ENCODE measurements around the gene SMIM36. TPM values are rescaled to one million over a fixed set of nuclear protein-coding genes. Genes with fewer than 3 reads are reported as not detected.
"Not testable (repeated sequence)": the region's sequence is repeated elsewhere in the genome, so short reads cannot be mapped to it uniquely, and the experiment has no call there.

The SMIM36 gene
- total RNA-seq, 2 experiments from 2014 or later, result not detected

- POLR2A ChIA-PET, result no interaction called here
- no peaks in the 10 kb centered on the region for H3K4me1 Mint-ChIP-seq
Observed at GRCh38 chr17:55490376-55490775, 20.9 kb downstream of the SMIM36 start.

GRCh38 chr17:55487695-55488432 is 23.4 kb downstream of the SMIM36 start:
- Mint-ChIP-seq H3K4me3 (no peak overlapping the region), H3K27me3 (peaks cover 20% of the 10 kb centered on the region), H3K9me3 (no peaks in the 10 kb centered on the region), H3K27ac (no peak overlapping the region), H3K4me1 (no peaks in the 10 kb centered on the region), H3K36me3 (no peaks in the 10 kb centered on the region)
- no peak for ATAC-seq (ENCODE audit: low read depth)
- POLR2A ChIA-PET, result no interaction called here
- DNase-seq, result no peak

More at GRCh38 chr17:55490376-55490775, 20.9 kb downstream of the SMIM36 start:
- no peak for DNase-seq
- no peak for ATAC-seq (ENCODE audit: low read depth)
- no peak overlapping the region for H3K27ac Mint-ChIP-seq
- no peak overlapping the region for H3K4me3 Mint-ChIP-seq
- peaks cover 26% of the 10 kb centered on the region for H3K27me3 Mint-ChIP-seq
- no peaks in the 10 kb centered on the region for H3K36me3 Mint-ChIP-seq
- H3K9me3 Mint-ChIP-seq, result no peaks in the 10 kb centered on the region

GRCh38 chr17:55484575-55484974 is 26.7 kb downstream of the SMIM36 start:
- no peak for ATAC-seq (ENCODE audit: low read depth)
- Mint-ChIP-seq H3K27me3 (peaks cover 12% of the 10 kb centered on the region), H3K36me3 (no peaks in the 10 kb centered on the region), H3K4me1 (no peaks in the 10 kb centered on the region), H3K27ac (no peak overlapping the region), H3K9me3 (no peaks in the 10 kb centered on the region), H3K4me3 (no peak overlapping the region)
- no peak for DNase-seq
- POLR2A ChIA-PET, result no interaction called here

- no peaks in the 10 kb centered on the region for H3K4me1 Mint-ChIP-seq
- H3K36me3 Mint-ChIP-seq, result no peaks in the 10 kb centered on the region
- ATAC-seq (ENCODE audit: low read depth) (no peak), DNase-seq (no peak)
- H3K27ac Mint-ChIP-seq, result no peak overlapping the region
- no peaks in the 10 kb centered on the region for H3K9me3 Mint-ChIP-seq
- H3K27me3 Mint-ChIP-seq, result peaks cover 20% of the 10 kb centered on the region
- H3K4me3 Mint-ChIP-seq, result no peak overlapping the region
- POLR2A ChIA-PET, result no interaction called here
Observed at GRCh38 chr17:55482591-55483389, 28.5 kb downstream of the SMIM36 start.

- Mint-ChIP-seq H3K9me3 (no peaks in the 10 kb centered on the region), H3K4me1 (no peaks in the 10 kb centered on the region), H3K27ac (no peak overlapping the region), H3K27me3 (peaks cover 16% of the 10 kb centered on the region), H3K4me3 (no peak overlapping the region), H3K36me3 (no peaks in the 10 kb centered on the region)
- ATAC-seq (ENCODE audit: low read depth) (no peak), DNase-seq (no peak)
- POLR2A ChIA-PET, result no interaction called here
Observed at GRCh38 chr17:55480631-55481315, 30.5 kb downstream of the SMIM36 start.

GRCh38 chr17:55479903-55480302 is 31.3 kb downstream of the SMIM36 start:
- Mint-ChIP-seq H3K27me3 (peaks cover 18% of the 10 kb centered on the region), H3K27ac (no peak overlapping the region), H3K9me3 (no peaks in the 10 kb centered on the region), H3K4me1 (no peaks in the 10 kb centered on the region), H3K4me3 (no peak overlapping the region), H3K36me3 (no peaks in the 10 kb centered on the region)
- POLR2A ChIA-PET, result no interaction called here
- no peak for DNase-seq
- no peak for ATAC-seq (ENCODE audit: low read depth)

- ATAC-seq (ENCODE audit: low read depth), result no peak
- no peak overlapping the region for H3K27ac Mint-ChIP-seq
- H3K9me3 Mint-ChIP-seq, result no peaks in the 10 kb centered on the region
- no peak overlapping the region for H3K4me3 Mint-ChIP-seq
- no peaks in the 10 kb centered on the region for H3K36me3 Mint-ChIP-seq
- POLR2A ChIA-PET, result no interaction called here
- no peaks in the 10 kb centered on the region for H3K4me1 Mint-ChIP-seq
- no peak for DNase-seq
- H3K27me3 Mint-ChIP-seq, result peaks cover 16% of the 10 kb centered on the region
Observed at GRCh38 chr17:55478971-55479370, 32.3 kb downstream of the SMIM36 start.

- Mint-ChIP-seq H3K27me3 (no peaks in the 10 kb centered on the region), H3K36me3 (no peaks in the 10 kb centered on the region), H3K4me3 (no peak overlapping the region), H3K9me3 (no peaks in the 10 kb centered on the region), H3K4me1 (peaks cover 6% of the 10 kb centered on the region), H3K27ac (no peak overlapping the region)
- POLR2A ChIA-PET, result no interaction called here
- DNase-seq (no peak), ATAC-seq (ENCODE audit: low read depth) (no peak)
Observed at GRCh38 chr17:55466671-55467070, 44.6 kb downstream of the SMIM36 start.

- H3K9me3 Mint-ChIP-seq; H3K4me1 Mint-ChIP-seq; ATAC-seq (ENCODE audit: low read depth); H3K4me3 Mint-ChIP-seq; DNase-seq; H3K27me3 Mint-ChIP-seq; H3K36me3 Mint-ChIP-seq; POLR2A ChIA-PET; H3K27ac Mint-ChIP-seq: not testable (repeated sequence)
Observed at GRCh38 chr17:55465771-55466170, 45.5 kb downstream of the SMIM36 start.

- DNase-seq (no peak), ATAC-seq (ENCODE audit: low read depth) (peak; percentile 58)
- Mint-ChIP-seq H3K27ac (peak overlapping the region; percentile 23), H3K36me3 (no peaks in the 10 kb centered on the region), H3K9me3 (no peaks in the 10 kb centered on the region), H3K4me1 (peaks cover 6% of the 10 kb centered on the region), H3K4me3 (peak overlapping the region; percentile 15), H3K27me3 (no peaks in the 10 kb centered on the region)
- POLR2A ChIA-PET, result interaction anchor here (0.5 kb wide), 2 partner anchors 25 to 28 kb away, joined by 3 to 5 read pairs; no protein-coding TSS in a partner anchor
Observed at GRCh38 chr17:55463600-55463999, 47.7 kb downstream of the SMIM36 start.

GRCh38 chr17:55462711-55463110 is 48.5 kb downstream of the SMIM36 start:
- Mint-ChIP-seq H3K27me3 (no peaks in the 10 kb centered on the region), H3K27ac (no peak overlapping the region), H3K9me3 (no peaks in the 10 kb centered on the region), H3K36me3 (no peaks in the 10 kb centered on the region), H3K4me3 (no peak overlapping the region), H3K4me1 (peaks cover 6% of the 10 kb centered on the region)
- ATAC-seq (ENCODE audit: low read depth) (no peak), DNase-seq (no peak)
- POLR2A ChIA-PET, result no interaction called here

- Mint-ChIP-seq H3K4me3 (no peak overlapping the region), H3K4me1 (peaks cover 6% of the 10 kb centered on the region), H3K36me3 (no peaks in the 10 kb centered on the region), H3K9me3 (no peaks in the 10 kb centered on the region), H3K27me3 (no peaks in the 10 kb centered on the region), H3K27ac (no peak overlapping the region)
- POLR2A ChIA-PET, result no interaction called here
- ATAC-seq (ENCODE audit: low read depth) (no peak), DNase-seq (no peak)
Observed at GRCh38 chr17:55462234-55462633, 49.0 kb downstream of the SMIM36 start.

GRCh38 chr17:55458978-55459377 is 52.3 kb downstream of the SMIM36 start:
- POLR2A ChIA-PET, result no interaction called here
- H3K36me3 Mint-ChIP-seq, result no peaks in the 10 kb centered on the region
- DNase-seq (no peak), ATAC-seq (ENCODE audit: low read depth) (no peak)
- H3K27me3 Mint-ChIP-seq, result no peaks in the 10 kb centered on the region
- H3K4me1 Mint-ChIP-seq, result peaks cover 6% of the 10 kb centered on the region
- H3K27ac Mint-ChIP-seq, result no peak overlapping the region
- H3K4me3 Mint-ChIP-seq, result no peak overlapping the region
- peaks cover 3% of the 10 kb centered on the region for H3K9me3 Mint-ChIP-seq
